ENCODE measurements around the gene SEC16B.

- TF ChIP-seq CTCF (IDR thresholded peaks at IDR 0.05 in 4 of 5, conservative IDR thresholded peaks at IDR 0.05 in 1 of 5): no peak
- no peak for TF ChIP-seq POLR2A (IDR thresholded peaks at IDR 0.05)
Measured at GRCh38 chr1:177928952-177929351, 40.9 kb downstream of the SEC16B start.

All from gastrocnemius medialis (tissue), 4 donors.